H9 (cell line): Measurements from ENCODE around the gene PLCH1. TPM values are rescaled to one million over a fixed set of nuclear protein-coding genes. Genes with fewer than 3 reads are reported as not detected.

ENCODE experiments used
- DNase-seq: peaks from one replicate; pipeline ENCODE4 v3.0.0-alpha.2; 2017
- H2AFZ ChIP-seq: one replicate; pipeline ENCODE4 v1.6.1; 2013; ENCODE audit warnings: mild to moderate bottlenecking, low read length, control low read depth, moderate library complexity
- H2AK5ac ChIP-seq: 2 replicates; pipeline ENCODE4 v1.6.1; 2013; ENCODE audit warnings: low read length, control low read depth, mixed read lengths; ENCODE audit not compliant: insufficient read length
- H2BK120ac ChIP-seq: one replicate; pipeline ENCODE4 v1.6.1; 2013; ENCODE audit warnings: low read depth, mild to moderate bottlenecking, low read length, control low read depth, inconsistent platforms; ENCODE audit not compliant: poor library complexity, severe bottlenecking
- H2BK12ac ChIP-seq: 2 replicates; pipeline ENCODE4 v1.6.1; 2013; ENCODE audit warnings: low read length, control low read depth, mixed read lengths, low read depth; ENCODE audit not compliant: insufficient read length
- H2BK15ac ChIP-seq: 2 replicates; pipeline ENCODE4 v1.6.1; 2013; ENCODE audit warnings: low read depth, low read length, control low read depth
- H2BK20ac ChIP-seq: one replicate; pipeline ENCODE4 v1.6.1; 2013; ENCODE audit warnings: low read depth, mild to moderate bottlenecking, low read length, control low read depth, inconsistent platforms; ENCODE audit not compliant: poor library complexity, severe bottlenecking
- H2BK5ac ChIP-seq: 2 replicates; pipeline ENCODE4 v1.6.1; 2013; ENCODE audit warnings: low read length, control low read depth, mixed read lengths; ENCODE audit not compliant: insufficient read length
- H3K14ac ChIP-seq: 2 replicates; pipeline ENCODE4 v1.6.1; 2013; ENCODE audit warnings: low read length, control low read depth; ENCODE audit not compliant: insufficient read depth
- H3K18ac ChIP-seq: 2 replicates; pipeline ENCODE4 v1.6.1; 2013; ENCODE audit warnings: low read depth, mild to moderate bottlenecking, mixed read lengths, low read length, control low read depth; ENCODE audit not compliant: insufficient read length
- H3K23ac ChIP-seq: 2 replicates; pipeline ENCODE4 v1.6.1; 2013; ENCODE audit warnings: low read length, control low read depth, mixed read lengths, low read depth; ENCODE audit not compliant: insufficient read length
- H3K23me2 ChIP-seq: 2 replicates; pipeline ENCODE4 v1.6.1; 2013; ENCODE audit warnings: low read depth, mild to moderate bottlenecking, mixed read lengths, low read length, control low read depth; ENCODE audit not compliant: insufficient read length, poor library complexity, severe bottlenecking
- H3K27ac ChIP-seq: 2 replicates; pipeline ENCODE4 v1.5.1; 2013; ENCODE audit warnings: low read length, control low read depth, mixed read lengths, low read depth; ENCODE audit not compliant: insufficient read length
- H3K27me3 ChIP-seq: 2 replicates; pipeline ENCODE4 v1.6.1; 2013; ENCODE audit warnings: low read length, control low read depth, inconsistent platforms; ENCODE audit not compliant: insufficient read depth
- H3K4ac ChIP-seq: 2 replicates; pipeline ENCODE4 v1.6.1; 2013; ENCODE audit warnings: low read depth, mild to moderate bottlenecking, control low read depth, inconsistent platforms, low read length, moderate library complexity
- H3K4me1 ChIP-seq: 2 replicates; pipeline ENCODE4 v1.6.1; 2013; ENCODE audit warnings: low read length, control low read depth, inconsistent platforms; ENCODE audit not compliant: insufficient read depth
- H3K4me2 ChIP-seq: 2 replicates; pipeline ENCODE4 v1.6.1; 2013; ENCODE audit warnings: low read length, control low read depth, mixed read lengths; ENCODE audit not compliant: insufficient read length, insufficient read depth
- H3K56ac ChIP-seq: 2 replicates; pipeline ENCODE4 v1.6.1; 2013; ENCODE audit warnings: low read depth, mild to moderate bottlenecking, mixed read lengths, low read length, control low read depth; ENCODE audit not compliant: insufficient read length
- H3K79me1 ChIP-seq: 2 replicates; pipeline ENCODE4 v1.6.1; 2013; ENCODE audit warnings: low read depth, mild to moderate bottlenecking, moderate library complexity, low read length, control low read depth, inconsistent platforms; ENCODE audit not compliant: insufficient read depth, poor library complexity, severe bottlenecking
- H3K79me2 ChIP-seq: 2 replicates; pipeline ENCODE4 v1.6.1; 2013; ENCODE audit warnings: low read length, control low read depth, inconsistent platforms; ENCODE audit not compliant: insufficient read depth
- H3K9ac ChIP-seq: 2 replicates; pipeline ENCODE4 v1.6.1; 2013; ENCODE audit warnings: low read length, control low read depth, mixed read lengths; ENCODE audit not compliant: insufficient read length; ENCODE audit errors: extremely low read depth
- H3K9me3 ChIP-seq: one replicate; pipeline ENCODE4 v1.6.1; 2013; ENCODE audit warnings: low read depth, low read length, inconsistent platforms; ENCODE audit not compliant: control insufficient read depth
- H3T11ph ChIP-seq: one replicate; pipeline ENCODE4 v1.6.1; 2013; ENCODE audit warnings: mild to moderate bottlenecking, low read length, control low read depth, inconsistent platforms
- H4K20me1 ChIP-seq: one replicate; pipeline ENCODE4 v1.6.1; 2013; ENCODE audit not compliant: control insufficient read depth, insufficient read length, insufficient read depth
- H4K5ac ChIP-seq: 2 replicates; pipeline ENCODE4 v1.6.1; 2013; ENCODE audit warnings: low read depth, mild to moderate bottlenecking, mixed read lengths, low read length, control low read depth; ENCODE audit not compliant: insufficient read length
- H4K8ac ChIP-seq: replicated peaks from 2 replicates; pipeline ENCODE4 v1.6.1; 2013; ENCODE audit warnings: low read length, control low read depth, mixed read lengths, low read depth; ENCODE audit not compliant: insufficient read length
- H4K91ac ChIP-seq: 2 replicates; pipeline ENCODE4 v1.6.1; 2013; ENCODE audit warnings: low read depth, mild to moderate bottlenecking, moderate library complexity, mixed read lengths, low read length, control low read depth; ENCODE audit not compliant: insufficient read length
- H3K27ac Mint-ChIP-seq, 3 experiments: 2 replicates in 2 of 3; 3 replicates in 1 of 3; pipeline ENCODE4 v1.8.0; 2020 to 2021; ENCODE audit warnings: mixed read lengths in 3 of 3, mild to moderate bottlenecking in 1 of 3, moderate library complexity in 1 of 3
- H3K27me3 Mint-ChIP-seq: 2 replicates; pipeline ENCODE4 v1.8.0; 2021; ENCODE audit warnings: low read depth, mild to moderate bottlenecking, moderate library complexity, mixed read lengths
- H3K36me3 Mint-ChIP-seq, 3 experiments: 2 replicates in 2 of 3; 3 replicates in 1 of 3; pipeline ENCODE4 v1.8.0; 2020 to 2021; ENCODE audit warnings: low read depth in 3 of 3, mixed read lengths in 3 of 3; ENCODE audit not compliant: insufficient read depth in 1 of 3
- H3K4me1 Mint-ChIP-seq, 2 experiments: 2 replicates each; pipeline ENCODE4 v1.8.0; 2020; ENCODE audit warnings: mixed read lengths in 2 of 2
- H3K4me3 Mint-ChIP-seq, 2 experiments: 2 replicates in 1 of 2; 3 replicates in 1 of 2; pipeline ENCODE4 v1.8.0; 2020 to 2021; ENCODE audit warnings: mild to moderate bottlenecking in 2 of 2, mixed read lengths in 2 of 2, moderate library complexity in 1 of 2
- H3K9me3 Mint-ChIP-seq, 2 experiments: 2 replicates in 1 of 2; 3 replicates in 1 of 2; pipeline ENCODE4 v1.8.0; 2020; ENCODE audit warnings: mild to moderate bottlenecking in 2 of 2, mixed read lengths in 2 of 2, moderate library complexity in 1 of 2
- CTCF ChIP-seq: fragments of 200-600 bp; sonication (generic); conservative IDR thresholded peaks from 3 replicates; pipeline ENCODE4 v1.8.0; 2021; ENCODE audit warnings: antibody characterized with exemption, mild to moderate bottlenecking
- WGBS: extraction: QIAGEN DNeasy Blood & Tissue Kit; methylation state at CpG from one replicate; pipeline ENCODE4 v1.1.7; 2013; ENCODE audit warnings: missing lambda C conversion rate, low lambda C conversion rate, mixed read lengths; ENCODE audit not compliant: insufficient read length; ENCODE audit errors: extremely low coverage; 5-methylcytosine and 5-hydroxymethylcytosine counted together
- total RNA-seq: library from RNA; stranded (reverse); gene quantifications from 2 replicates; pipeline ENCODE4 v1.2.1, GENCODE V29; 2021

PLCH1 gene
- total RNA-seq, 1 experiment from 2014 or later: 19.0 TPM

- H2BK12ac ChIP-seq: no peak overlapping the region
- no peak for DNase-seq
- H3K4me2 ChIP-seq: no peak overlapping the region
- no peak overlapping the region for H3K14ac ChIP-seq
- H3K23ac ChIP-seq: no peak overlapping the region
- H3K9ac ChIP-seq: no peak overlapping the region
- TF ChIP-seq CTCF: peak; percentile 77
- H2BK120ac ChIP-seq: no peak overlapping the region
- no peaks in the 10 kb centered on the region for H3K79me2 ChIP-seq
- H4K8ac ChIP-seq: no peak overlapping the region
- H3K4me1 Mint-ChIP-seq: peaks cover 30 to 32% of the 10 kb centered on the region in 2 experiments
- H2AK5ac ChIP-seq: no peak overlapping the region
- WGBS: no CpG with 5 or more reads among the region's 11 CpGs
- no peaks in the 10 kb centered on the region for H3K9me3 Mint-ChIP-seq
- no peak overlapping the region for H3K18ac ChIP-seq
- no peak overlapping the region for H2BK20ac ChIP-seq
- H3K4ac ChIP-seq: no peak overlapping the region
- no peaks in the 10 kb centered on the region for H3K9me3 ChIP-seq
- H3K4me3 Mint-ChIP-seq: no peak overlapping the region; a peak in 2 of 5 replicates
- H3K27ac Mint-ChIP-seq: no peak overlapping the region; a peak in 1 of 7 replicates
- H4K5ac ChIP-seq: no peak overlapping the region
- no peak overlapping the region for H3K56ac ChIP-seq
- H3K23me2 ChIP-seq: no peaks in the 10 kb centered on the region
- no peak overlapping the region for H3K27ac ChIP-seq
- no peak overlapping the region for H3T11ph ChIP-seq
- H3K27me3 ChIP-seq: no peaks in the 10 kb centered on the region
- H2AFZ ChIP-seq: no peak overlapping the region
- H3K27me3 Mint-ChIP-seq: no peaks in the 10 kb centered on the region
- H2BK5ac ChIP-seq: no peak overlapping the region
- no peaks in the 10 kb centered on the region for H3K79me1 ChIP-seq
- H3K36me3 Mint-ChIP-seq: no peaks in the 10 kb centered on the region
- H3K4me1 ChIP-seq: peaks cover 4% of the 10 kb centered on the region
- no peak overlapping the region for H2BK15ac ChIP-seq
- H4K20me1 ChIP-seq: no peaks in the 10 kb centered on the region
- H4K91ac ChIP-seq: no peak overlapping the region
Observed at GRCh38 chr3:155753038-155753639, 8.3 kb upstream of the PLCH1 start.
